Natural killer cell (primary cell): ENCODE measurements around the gene C13orf46. TPM values are rescaled to one million over a fixed set of nuclear protein-coding genes. Genes with fewer than 3 reads are reported as not detected.

Experiments used
- ATAC-seq, 3 donors: fragments of 150-1000 bp in 2 of 3; fragments of 200-7000 bp in 1 of 3; cut with Tn5 transposase; 1 replicate in 1 of 3; 2 replicates in 2 of 3; pipeline ENCODE4 v1.10.0; 2021; ENCODE audit warnings: mild to moderate bottlenecking in 2 of 3, moderate library complexity in 2 of 3
- DNase-seq, 2 donors: peaks; one replicate each; pipeline versions ENCODE4 v3.0.0 to v3.0.0-alpha.2; 2013 to 2021; ENCODE audit warnings: mixed read lengths in 1 of 2
- H3K27ac ChIP-seq: one replicate; pipeline ENCODE4 v1.5.1; 2013; ENCODE audit warnings: mild to moderate bottlenecking, low read length
- H3K27me3 ChIP-seq: one replicate; pipeline ENCODE4 v1.6.1; 2013; ENCODE audit warnings: low read length; ENCODE audit not compliant: control insufficient read depth, insufficient read depth
- H3K36me3 ChIP-seq: one replicate; pipeline ENCODE4 v1.6.1; 2013; ENCODE audit warnings: low read length; ENCODE audit not compliant: control insufficient read depth, insufficient read depth
- H3K4me1 ChIP-seq: one replicate; pipeline ENCODE4 v1.6.1; 2013; ENCODE audit warnings: low read length; ENCODE audit not compliant: control insufficient read depth, insufficient read depth
- H3K4me3 ChIP-seq: one replicate; pipeline ENCODE4 v1.5.1; 2013; ENCODE audit warnings: low read length
- H3K9me3 ChIP-seq: one replicate; pipeline ENCODE4 v1.6.1; 2013; ENCODE audit warnings: low read length; ENCODE audit not compliant: control insufficient read depth, insufficient read depth
- H3K27ac Mint-ChIP-seq, 2 donors: one replicate each; pipeline ENCODE4 v1.8.0; 2022; ENCODE audit warnings: mild to moderate bottlenecking in 2 of 2, mixed read lengths in 2 of 2, moderate library complexity in 1 of 2
- H3K27me3 Mint-ChIP-seq, 2 donors: one replicate each; pipeline ENCODE4 v1.8.0; 2022; ENCODE audit warnings: low read depth in 2 of 2, mixed read lengths in 2 of 2
- H3K36me3 Mint-ChIP-seq: one replicate; pipeline ENCODE4 v1.8.0; 2022; ENCODE audit warnings: mixed read lengths
- H3K4me1 Mint-ChIP-seq, 2 donors: one replicate each; pipeline ENCODE4 v1.8.0; 2022; ENCODE audit warnings: mixed read lengths in 2 of 2
- H3K4me3 Mint-ChIP-seq: one replicate; pipeline ENCODE4 v1.8.0; 2022; ENCODE audit warnings: mild to moderate bottlenecking, moderate library complexity, mixed read lengths
- H3K9me3 Mint-ChIP-seq, 2 donors: one replicate each; pipeline ENCODE4 v1.8.0; 2022; ENCODE audit warnings: mixed read lengths in 2 of 2
- WGBS: methylation state at CpG from one replicate; pipeline ENCODE4 v1.1.7; 2013; ENCODE audit warnings: missing lambda C conversion rate; ENCODE audit not compliant: insufficient coverage; 5-methylcytosine and 5-hydroxymethylcytosine counted together
- intact Hi-C: fragments of 100-400 bp; cut with micrococcal nuclease; formaldehyde crosslinking; loops from one replicate; pipeline ENCODE4 v1.14.2; 2022
- total RNA-seq, 4 donors: library from RNA; stranded (reverse); fragments of 120-200 nt in 1 of 4; gene quantifications; one replicate each; pipeline versions ENCODE4 v1.2.3 to v1.2.4, GENCODE V29; 2013 to 2022
- TF ChIP-seq, protein P1 (sequence below): fragments of 200-600 bp; IDR thresholded peaks from one replicate; pipeline ENCODE4 v1.8.0; 2022; ENCODE audit warnings: antibody characterized with exemption

The C13orf46 gene
- total RNA-seq, 3 donors from 2014 or later (not counting 1 experiment from before 2014, with no cell fraction given): 21.1 to 23.9 (median 23.5) TPM

- WGBS: 94% methylated on average over 20 of the region's 20 CpGs
- Histone ChIP-seq H3K27ac (no peak overlapping the region), H3K4me1 (no peaks in the 10 kb centered on the region), H3K4me3 (no peak overlapping the region), H3K27me3 (no peaks in the 10 kb centered on the region), H3K9me3 (no peaks in the 10 kb centered on the region), H3K36me3 (peaks cover 92% of the 10 kb centered on the region)
- intact Hi-C loops: no loop called here
- Mint-ChIP-seq H3K9me3 (no peaks in the 10 kb centered on the region), H3K4me1 (peaks cover 0 to 9% of the 10 kb centered on the region in 2 donors), H3K4me3 (no peak overlapping the region), H3K27ac (peak overlapping the region; percentile 31 to 51), H3K36me3 (no peaks in the 10 kb centered on the region), H3K27me3 (no peaks in the 10 kb centered on the region)
- ATAC-seq (no peak), DNase-seq (no peak)
- TF ChIP-seq, protein P1, sequence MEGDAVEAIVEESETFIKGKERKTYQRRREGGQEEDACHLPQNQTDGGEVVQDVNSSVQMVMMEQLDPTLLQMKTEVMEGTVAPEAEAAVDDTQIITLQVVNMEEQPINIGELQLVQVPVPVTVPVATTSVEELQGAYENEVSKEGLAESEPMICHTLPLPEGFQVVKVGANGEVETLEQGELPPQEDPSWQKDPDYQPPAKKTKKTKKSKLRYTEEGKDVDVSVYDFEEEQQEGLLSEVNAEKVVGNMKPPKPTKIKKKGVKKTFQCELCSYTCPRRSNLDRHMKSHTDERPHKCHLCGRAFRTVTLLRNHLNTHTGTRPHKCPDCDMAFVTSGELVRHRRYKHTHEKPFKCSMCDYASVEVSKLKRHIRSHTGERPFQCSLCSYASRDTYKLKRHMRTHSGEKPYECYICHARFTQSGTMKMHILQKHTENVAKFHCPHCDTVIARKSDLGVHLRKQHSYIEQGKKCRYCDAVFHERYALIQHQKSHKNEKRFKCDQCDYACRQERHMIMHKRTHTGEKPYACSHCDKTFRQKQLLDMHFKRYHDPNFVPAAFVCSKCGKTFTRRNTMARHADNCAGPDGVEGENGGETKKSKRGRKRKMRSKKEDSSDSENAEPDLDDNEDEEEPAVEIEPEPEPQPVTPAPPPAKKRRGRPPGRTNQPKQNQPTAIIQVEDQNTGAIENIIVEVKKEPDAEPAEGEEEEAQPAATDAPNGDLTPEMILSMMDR: no peak
Measured at GRCh38 chr13:114018461-114019055, 44.7 kb upstream of the C13orf46 start.

DNA sequence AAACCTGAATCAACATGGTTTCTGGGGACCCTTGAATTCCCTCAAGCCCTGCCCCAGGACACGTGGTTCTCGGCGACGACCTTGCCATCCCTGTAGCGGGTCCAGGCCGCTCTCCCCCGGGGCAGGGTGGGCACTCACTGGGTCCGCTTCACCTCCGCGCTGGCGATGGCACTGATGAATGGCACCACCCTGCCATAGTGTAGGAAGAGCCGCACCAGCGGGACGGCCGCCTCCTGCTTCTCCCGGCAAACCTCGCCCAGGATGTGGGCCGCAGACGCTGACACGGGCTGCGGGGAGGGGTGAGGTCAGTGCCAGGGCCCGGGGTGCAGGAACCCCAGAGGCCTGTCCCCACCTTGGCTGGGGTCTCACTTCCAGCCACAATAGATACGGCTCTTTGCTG lies 44.1 kb upstream of the C13orf46 start:
- Mint-ChIP-seq H3K27ac (peak overlapping the region; percentile 14 to 51), H3K4me1 (peaks cover 0 to 9% of the 10 kb centered on the region in 2 donors), H3K36me3 (no peaks in the 10 kb centered on the region), H3K9me3 (no peaks in the 10 kb centered on the region), H3K4me3 (no peak overlapping the region), H3K27me3 (no peaks in the 10 kb centered on the region)
- no peak for ATAC-seq
- H3K4me3 ChIP-seq: no peak overlapping the region
- no peaks in the 10 kb centered on the region for H3K27me3 ChIP-seq
- TF ChIP-seq, protein P1: no peak
- no peaks in the 10 kb centered on the region for H3K9me3 ChIP-seq
- peaks cover 90% of the 10 kb centered on the region for H3K36me3 ChIP-seq
- WGBS: 91% methylated on average over 23 of the region's 23 CpGs
- no peaks in the 10 kb centered on the region for H3K4me1 ChIP-seq
- no peak overlapping the region for H3K27ac ChIP-seq
- DNase-seq: no peak
- intact Hi-C loops: no loop called here

- H3K4me3 ChIP-seq: no peak overlapping the region
- TF ChIP-seq, protein P1: no peak
- Mint-ChIP-seq H3K27me3 (no peaks in the 10 kb centered on the region), H3K27ac (peak overlapping the region; percentile 63 to 72), H3K9me3 (no peaks in the 10 kb centered on the region), H3K36me3 (no peaks in the 10 kb centered on the region), H3K4me3 (no peak overlapping the region), H3K4me1 (peaks cover 0 to 9% of the 10 kb centered on the region in 2 donors)
- no peaks in the 10 kb centered on the region for H3K9me3 ChIP-seq
- no peak overlapping the region for H3K27ac ChIP-seq
- 90% methylated on average over 29 of the region's 29 CpGs for WGBS
- H3K27me3 ChIP-seq: no peaks in the 10 kb centered on the region
- peaks cover 89% of the 10 kb centered on the region for H3K36me3 ChIP-seq
- no peak for ATAC-seq
- intact Hi-C loops: no loop called here
- no peaks in the 10 kb centered on the region for H3K4me1 ChIP-seq
- no peak for DNase-seq
Measured at GRCh38 chr13:114017028-114017630, 43.3 kb upstream of the C13orf46 start.
